ENCODE results near the gene KCNAB1.

KCNAB1 gene

GRCh38 chr3:156379327-156379726, 258.9 kb downstream of the KCNAB1 start:
- TF ChIP-seq CTCF (IDR thresholded peaks at IDR 0.05; ENCODE audit: control insufficient read depth, extremely low read depth, insufficient read depth) = no peak
- H3K4me3 ChIP-seq (ENCODE audit: low read depth, low read length) = no peak overlapping the region
- no peak for DNase-seq (ENCODE audit: low read depth)

GRCh38 chr3:156381253-156381652, 260.9 kb downstream of the KCNAB1 start:
- H3K4me3 ChIP-seq (ENCODE audit: low read depth, low read length) = no peak overlapping the region
- DNase-seq (ENCODE audit: low read depth) = no peak
- TF ChIP-seq CTCF (IDR thresholded peaks at IDR 0.05; ENCODE audit: control insufficient read depth, extremely low read depth, insufficient read depth) = no peak

- DNase-seq (ENCODE audit: low read depth) = no peak
- no peak overlapping the region for H3K4me3 ChIP-seq (ENCODE audit: low read depth, low read length)
- TF ChIP-seq CTCF (IDR thresholded peaks at IDR 0.05; ENCODE audit: control insufficient read depth, extremely low read depth, insufficient read depth) = peak; percentile 66
Observed at GRCh38 chr3:156382458-156383346, 262.3 kb downstream of the KCNAB1 start.

GRCh38 chr3:156383441-156384025, 263.2 kb downstream of the KCNAB1 start:
- DNase-seq (ENCODE audit: low read depth) = no peak
- TF ChIP-seq CTCF (IDR thresholded peaks at IDR 0.05; ENCODE audit: control insufficient read depth, extremely low read depth, insufficient read depth) = no peak
- no peak overlapping the region for H3K4me3 ChIP-seq (ENCODE audit: low read depth, low read length)

GRCh38 chr3:156388497-156389448, 268.4 kb downstream of the KCNAB1 start:
- no peak for DNase-seq (ENCODE audit: low read depth)
- TF ChIP-seq CTCF (IDR thresholded peaks at IDR 0.05; ENCODE audit: control insufficient read depth, extremely low read depth, insufficient read depth) = no peak
- H3K4me3 ChIP-seq (ENCODE audit: low read depth, low read length) = no peak overlapping the region

GRCh38 chr3:156389449-156389950, 269.1 kb downstream of the KCNAB1 start:
- TF ChIP-seq CTCF (IDR thresholded peaks at IDR 0.05; ENCODE audit: control insufficient read depth, extremely low read depth, insufficient read depth) = no peak
- no peak overlapping the region for H3K4me3 ChIP-seq (ENCODE audit: low read depth, low read length)
- DNase-seq (ENCODE audit: low read depth) = no peak
